HG02884 (cell line): Measurements from ENCODE around the gene ARHGEF17.

Experiments
- ATAC-seq: cut with Tn5 transposase; IDR thresholded peaks from one replicate; pipeline ENCODE4 v1.9.1; 2021; ENCODE audit warnings: mild to moderate bottlenecking, moderate library complexity; ENCODE audit not compliant: unreplicated experiment

ARHGEF17 gene

DNA sequence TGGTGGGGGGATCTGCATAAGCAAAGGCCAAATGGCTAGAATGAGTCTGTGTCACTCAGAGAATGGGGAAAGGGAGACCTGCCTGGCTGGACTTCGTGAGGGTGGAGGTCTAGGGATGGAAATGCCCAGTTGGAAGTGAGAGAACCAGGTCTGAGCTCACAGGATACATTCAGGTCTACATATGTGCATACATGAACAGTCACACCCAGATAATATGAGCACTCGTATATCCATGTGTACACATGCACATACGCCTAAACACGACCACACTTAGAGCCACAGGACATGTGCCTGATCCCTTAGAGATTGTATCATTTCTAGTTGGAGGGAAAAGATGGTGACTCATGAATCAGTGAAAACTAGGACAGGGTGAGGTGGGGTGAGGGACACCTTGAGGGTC, 47.0 kb downstream of the ARHGEF17 start:
- no peak for ATAC-seq

DNA sequence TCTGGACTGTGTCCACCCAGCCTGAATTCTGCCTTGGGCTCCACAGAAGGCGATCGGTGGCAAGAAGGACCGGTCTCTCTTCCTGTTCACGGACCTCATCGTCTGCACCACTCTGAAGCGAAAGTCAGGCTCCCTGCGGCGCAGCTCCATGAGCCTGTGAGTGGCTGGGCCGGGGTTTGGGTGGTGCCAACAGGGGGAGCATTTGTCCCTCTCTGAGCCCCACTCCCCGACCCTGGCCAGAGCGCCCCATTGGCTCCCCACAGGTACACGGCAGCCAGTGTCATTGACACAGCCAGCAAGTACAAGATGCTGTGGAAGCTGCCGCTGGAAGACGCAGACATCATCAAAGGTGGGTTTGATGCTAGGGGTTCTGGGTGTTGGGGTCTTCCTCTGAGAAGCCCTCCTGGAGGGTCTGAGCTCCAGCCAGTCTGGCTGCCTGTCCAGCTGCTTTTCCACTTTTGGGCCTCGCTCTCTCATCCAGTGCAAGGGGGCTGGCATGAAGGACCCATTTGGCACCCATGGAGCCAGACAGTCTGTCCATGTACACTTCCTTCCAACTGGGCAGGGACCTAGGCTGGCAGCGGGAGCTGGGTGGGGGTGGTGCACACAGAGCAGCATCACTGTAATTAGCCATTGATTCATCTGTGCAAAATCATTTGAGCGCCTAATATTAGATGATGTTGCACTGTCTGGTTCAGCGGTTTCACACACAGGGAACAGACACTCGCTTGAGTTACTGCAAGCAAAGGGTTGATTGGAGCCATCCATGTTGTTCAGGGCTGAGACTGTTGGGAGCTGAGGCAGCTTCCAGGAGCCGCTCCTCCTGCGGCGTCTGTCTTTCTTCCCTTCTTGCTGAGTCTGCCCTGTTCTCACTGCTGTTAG, 49.1 kb downstream of the ARHGEF17 start:
- ATAC-seq = no peak

DNA sequence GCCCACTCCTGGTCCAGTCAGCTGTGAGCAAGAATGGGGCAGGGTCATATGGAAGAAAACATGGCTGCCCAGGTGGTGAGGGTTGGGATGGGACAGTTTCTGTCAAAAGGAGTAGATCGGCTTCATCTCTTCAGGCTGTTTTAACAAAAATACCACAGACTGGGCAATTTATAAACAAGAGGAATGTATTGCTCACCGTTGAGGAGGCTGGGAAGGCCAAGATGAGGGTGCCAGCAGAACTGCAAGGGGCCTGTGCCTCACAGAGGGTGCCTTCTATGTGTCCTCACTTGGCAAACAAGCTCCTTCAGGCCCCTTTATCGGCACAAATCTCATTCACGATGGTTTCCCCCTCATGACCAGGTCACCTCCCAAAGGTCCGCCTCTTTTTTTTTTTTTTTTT, 50.0 kb downstream of the ARHGEF17 start:
- no peak for ATAC-seq

DNA sequence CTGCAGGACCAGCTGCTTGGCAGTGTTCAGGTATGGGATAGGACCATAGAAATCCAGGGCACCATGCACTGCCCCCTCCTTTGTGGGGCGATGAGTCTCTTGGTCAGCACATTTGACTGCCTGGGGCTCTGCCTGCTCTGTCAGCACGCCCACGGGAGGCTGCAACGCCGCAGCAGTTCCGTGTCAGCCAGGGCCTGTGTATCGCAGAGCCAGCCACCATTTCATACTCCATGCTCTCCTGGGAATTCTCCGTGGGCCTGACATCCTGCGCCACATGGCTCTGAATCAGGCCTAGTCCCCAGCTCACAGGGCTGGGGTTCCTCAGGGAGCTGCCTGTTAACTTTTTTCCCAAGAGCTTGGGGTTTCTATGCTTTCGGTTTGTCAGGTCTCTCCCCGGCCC, 51.3 kb downstream of the ARHGEF17 start:
- ATAC-seq = no peak

DNA sequence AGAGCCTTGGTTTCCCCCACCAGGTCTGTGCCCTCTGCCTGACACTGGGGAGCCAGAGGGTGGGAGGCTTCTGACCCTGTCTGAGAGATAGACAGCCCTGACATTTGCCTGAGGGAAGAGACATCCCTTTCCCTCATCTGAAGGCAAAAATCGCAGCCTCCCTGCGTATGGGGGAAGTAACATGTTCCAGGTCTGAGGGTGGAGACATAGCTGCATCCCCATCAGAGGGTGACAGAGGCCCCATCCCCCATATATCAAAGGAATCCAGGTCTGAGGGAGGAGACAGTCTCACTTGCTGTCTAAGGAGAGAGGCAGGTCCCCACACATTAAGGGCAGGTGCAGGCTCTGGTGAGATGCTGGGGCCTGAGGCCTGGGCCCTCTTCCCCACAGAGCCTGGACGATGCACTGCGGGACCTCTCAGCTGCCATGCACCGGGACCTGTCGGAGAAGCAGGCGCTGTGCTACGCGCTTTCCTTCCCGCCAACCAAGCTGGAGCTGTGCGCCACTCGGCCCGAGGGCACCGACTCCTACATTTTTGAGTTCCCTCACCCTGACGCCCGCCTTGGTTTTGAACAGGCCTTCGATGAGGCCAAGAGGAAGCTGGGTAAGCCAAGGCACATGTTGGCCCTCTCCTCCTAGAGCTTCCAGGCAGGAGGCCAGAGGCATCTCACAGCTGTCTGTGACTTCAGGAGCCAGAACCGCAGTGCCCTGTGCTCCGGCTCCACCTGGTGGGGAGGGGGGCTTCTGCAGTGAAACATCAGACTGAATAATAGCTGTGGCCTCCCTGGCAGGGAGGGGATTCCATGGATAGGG, 52.1 kb downstream of the ARHGEF17 start:
- no peak for ATAC-seq

DNA sequence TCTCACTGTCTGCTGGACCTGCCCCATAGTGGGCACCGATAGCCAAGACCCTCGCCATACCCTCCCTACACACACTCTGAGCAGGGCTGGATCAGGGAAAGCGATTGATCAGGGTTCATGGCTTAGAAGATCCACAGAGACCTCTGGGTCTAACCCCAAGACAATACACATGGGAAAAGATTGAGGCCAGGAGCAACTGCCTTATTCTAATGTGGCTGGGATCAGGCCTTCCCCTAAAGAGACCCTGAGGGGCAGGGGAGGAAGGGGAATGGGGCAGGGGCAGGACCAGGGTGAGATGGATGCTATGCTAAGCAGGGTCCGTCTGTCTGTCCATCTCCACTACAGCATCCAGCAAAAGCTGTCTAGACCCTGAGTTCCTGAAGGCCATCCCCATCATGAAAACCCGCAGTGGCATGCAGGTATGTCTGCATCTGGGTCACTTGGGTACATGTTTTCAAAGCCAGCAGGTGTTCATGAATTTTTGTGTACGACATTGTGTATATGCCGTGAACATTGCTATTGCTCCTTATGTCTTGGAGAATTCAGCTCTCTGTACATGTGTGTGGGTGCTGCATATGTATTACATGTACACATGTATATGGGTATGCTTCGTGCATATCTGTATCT, 52.8 kb downstream of the ARHGEF17 start:
- ATAC-seq = no peak

DNA sequence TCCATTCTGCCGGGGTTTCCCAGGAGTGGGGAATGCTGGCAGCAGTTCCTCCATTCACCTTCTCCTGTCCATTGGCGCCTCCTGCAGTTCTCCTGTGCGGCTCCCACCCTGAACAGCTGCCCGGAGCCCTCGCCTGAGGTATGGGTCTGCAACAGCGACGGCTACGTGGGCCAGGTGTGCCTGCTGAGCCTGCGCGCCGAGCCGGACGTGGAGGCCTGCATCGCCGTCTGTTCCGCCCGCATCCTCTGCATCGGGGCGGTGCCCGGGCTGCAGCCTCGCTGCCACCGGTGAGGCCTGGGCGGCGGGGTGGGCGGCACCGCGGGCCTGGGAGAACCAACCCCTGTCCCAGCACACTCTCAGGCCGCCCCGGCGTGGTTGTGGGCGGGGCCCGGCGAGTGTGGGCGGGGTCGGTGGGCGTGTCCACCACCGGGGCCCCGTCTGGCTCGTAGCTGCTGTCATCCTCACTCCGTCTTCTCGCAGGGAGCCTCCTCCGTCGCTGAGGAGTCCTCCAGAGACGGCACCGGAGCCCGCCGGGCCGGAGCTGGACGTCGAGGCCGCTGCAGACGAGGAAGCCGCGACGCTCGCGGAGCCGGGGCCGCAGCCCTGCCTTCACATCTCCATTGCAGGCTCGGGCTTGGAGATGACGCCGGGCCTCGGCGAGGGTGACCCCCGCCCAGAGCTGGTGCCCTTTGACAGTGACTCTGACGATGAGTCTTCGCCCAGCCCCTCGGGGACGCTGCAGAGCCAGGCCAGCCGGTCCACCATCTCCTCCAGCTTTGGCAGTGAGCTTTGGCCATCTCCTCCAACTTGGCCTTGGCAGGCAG, 54.1 kb downstream of the ARHGEF17 start:
- ATAC-seq = no peak

DNA sequence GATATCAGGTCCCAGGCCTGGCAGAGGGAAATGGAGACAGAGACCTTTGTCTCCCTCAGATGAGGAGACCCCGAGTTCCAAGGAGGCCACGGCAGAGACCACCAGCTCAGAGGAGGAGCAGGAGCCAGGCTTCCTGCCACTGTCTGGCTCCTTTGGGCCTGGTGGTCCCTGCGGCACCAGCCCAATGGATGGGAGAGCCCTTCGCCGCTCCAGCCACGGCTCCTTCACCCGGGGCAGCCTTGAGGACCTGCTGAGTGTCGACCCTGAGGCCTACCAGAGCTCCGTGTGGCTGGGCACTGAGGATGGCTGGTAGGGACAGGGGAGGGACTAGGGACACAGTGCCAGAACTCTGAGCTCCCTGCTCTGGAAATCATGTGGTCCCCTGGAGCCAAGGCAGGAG, 55.1 kb downstream of the ARHGEF17 start:
- ATAC-seq = no peak

DNA sequence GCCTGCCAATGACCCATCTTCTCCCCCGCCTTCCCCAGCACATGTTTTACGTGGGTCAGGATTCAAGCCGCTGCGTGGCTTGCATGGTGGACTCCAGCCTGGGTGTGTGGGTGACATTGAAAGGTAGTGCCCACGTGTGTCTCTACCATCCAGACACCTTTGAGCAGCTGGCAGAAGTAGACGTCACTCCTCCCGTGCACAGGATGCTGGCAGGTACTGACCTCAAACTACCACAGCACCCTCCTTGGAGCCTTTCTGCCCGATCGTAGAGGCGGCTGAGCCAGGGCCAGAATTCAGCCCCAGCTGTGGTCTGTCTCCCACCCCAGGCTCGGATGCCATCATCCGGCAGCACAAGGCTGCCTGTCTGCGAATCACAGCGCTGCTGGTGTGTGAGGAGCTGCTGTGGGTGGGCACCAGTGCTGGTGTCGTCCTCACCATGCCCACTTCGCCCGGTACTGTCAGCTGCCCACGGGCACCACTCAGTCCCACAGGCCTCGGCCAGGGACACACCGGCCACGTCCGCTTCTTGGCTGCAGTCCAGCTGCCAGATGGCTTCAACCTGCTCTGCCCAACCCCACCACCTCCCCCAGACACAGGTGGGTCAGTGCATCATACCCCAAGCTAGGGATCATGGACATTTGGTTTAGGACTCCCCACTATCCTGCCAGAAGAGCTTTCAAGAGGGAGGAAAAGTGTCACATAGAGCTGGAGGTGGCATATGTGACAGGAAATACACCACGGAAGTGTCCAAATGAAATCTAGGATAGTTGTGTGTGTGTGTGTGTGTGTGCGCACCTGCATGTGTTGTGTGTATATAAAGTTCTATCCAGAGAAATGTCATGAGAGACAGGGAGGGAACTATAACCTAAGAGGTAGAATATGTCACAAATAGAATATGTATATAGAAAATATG, 57.5 kb downstream of the ARHGEF17 start:
- ATAC-seq = no peak

DNA sequence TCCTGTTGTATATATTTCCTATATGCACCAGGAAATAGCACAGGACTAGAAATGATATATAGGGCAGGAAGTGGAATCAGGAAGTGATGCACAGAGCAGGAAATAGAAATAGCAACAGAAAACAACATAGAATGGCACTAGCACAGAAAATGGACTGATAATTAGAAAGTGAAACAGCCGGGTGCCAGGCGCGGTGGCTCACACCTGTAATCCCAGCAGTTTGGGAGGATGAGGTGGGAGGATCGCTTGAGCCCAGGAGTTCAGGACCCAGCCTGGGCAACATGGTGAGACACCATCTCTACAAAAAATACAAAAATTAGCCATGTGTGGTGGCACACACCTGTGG, 58.2 kb downstream of the ARHGEF17 start:
- ATAC-seq = no peak

DNA sequence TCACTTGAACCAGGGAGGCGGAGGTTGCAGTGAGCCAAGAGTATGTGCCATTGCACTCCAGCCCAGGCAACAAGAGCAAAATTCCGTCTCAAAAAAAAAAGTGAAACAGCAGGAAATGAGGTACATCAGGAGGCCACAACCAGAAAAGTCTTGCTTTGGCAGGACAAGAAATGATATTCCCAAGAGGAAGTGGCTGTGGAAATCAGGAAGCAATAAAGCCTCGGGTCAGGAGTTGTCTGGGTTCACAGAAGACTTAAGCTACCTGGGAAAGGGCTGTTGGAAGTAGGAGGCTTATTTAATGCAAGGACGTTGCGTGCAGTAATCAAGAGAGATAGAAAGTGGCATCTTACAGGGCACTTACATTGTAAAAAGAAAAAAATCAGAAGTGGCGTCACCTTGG, 58.9 kb downstream of the ARHGEF17 start:
- ATAC-seq = no peak

DNA sequence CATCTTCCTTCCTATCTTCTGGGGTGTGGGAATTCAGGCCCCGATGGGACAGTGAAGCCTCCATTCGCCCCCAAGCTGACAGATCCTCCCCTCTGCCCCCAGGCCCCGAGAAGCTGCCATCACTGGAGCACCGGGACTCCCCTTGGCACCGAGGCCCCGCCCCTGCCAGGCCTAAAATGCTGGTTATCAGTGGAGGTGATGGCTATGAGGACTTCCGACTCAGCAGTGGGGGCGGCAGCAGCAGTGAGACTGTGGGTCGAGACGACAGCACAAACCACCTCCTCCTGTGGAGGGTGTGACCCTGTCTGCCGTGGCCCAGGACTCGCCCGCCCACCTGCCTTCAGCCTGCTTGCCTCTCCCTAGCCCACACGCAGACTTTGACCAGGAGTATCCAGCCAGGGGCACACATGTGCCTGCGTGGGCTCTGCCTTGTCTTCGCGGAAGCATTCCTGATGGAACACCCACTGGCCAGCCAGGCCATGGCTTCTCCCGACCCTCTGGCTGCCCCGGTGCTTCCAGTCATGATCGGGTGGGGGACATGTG, 59.5 kb downstream of the ARHGEF17 start:
- no peak for ATAC-seq

DNA sequence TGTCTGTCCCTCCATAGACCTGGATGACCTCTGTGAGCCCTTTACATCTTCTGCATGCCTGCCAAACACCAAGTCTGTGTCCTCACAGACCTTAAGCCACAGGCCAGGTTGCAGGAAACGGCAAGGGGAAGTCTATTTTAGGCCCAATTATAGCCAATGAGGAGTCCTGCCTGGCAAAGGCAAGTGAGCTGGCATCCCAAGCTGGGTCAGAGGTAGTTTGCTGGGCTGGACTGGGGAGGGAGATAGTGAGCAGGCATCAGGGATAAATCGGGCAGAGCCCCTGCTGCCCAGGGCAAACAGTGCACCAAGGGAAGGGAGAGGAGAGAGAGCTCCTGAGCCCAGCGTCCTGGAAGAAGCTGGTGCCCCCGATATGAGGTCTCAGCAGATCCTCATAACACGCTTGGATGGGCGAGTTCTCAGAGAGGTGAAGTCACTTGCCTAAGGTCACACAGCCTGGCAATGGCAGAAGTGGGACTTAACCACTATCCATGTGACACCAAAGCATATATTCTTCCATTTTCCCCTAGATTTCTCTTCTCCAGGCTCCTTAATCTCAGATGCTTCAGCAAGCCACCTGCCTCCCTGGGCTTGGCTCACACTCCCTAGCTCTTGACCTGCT, 64.4 kb downstream of the ARHGEF17 start:
- ATAC-seq = no peak

DNA sequence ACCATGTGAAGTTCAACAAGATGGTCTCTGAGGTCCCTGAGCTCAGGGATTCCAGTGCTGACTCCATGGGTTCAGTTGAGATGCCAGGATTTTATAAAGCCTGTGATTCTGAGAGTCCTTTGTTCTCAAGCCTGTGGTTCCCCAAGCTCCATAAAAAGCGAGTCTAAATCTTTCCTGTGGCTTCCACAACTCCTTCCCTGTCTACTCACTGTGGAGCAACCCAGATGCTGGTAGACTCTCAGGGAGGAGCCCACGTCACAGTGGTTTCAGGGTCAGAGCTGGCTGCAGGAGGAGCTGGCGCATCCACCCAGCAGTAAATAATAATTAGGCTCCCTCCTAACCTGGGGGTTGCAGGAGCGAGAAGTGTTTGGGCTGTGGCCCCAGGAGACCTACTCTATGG, 66.1 kb downstream of the ARHGEF17 start:
- no peak for ATAC-seq

DNA sequence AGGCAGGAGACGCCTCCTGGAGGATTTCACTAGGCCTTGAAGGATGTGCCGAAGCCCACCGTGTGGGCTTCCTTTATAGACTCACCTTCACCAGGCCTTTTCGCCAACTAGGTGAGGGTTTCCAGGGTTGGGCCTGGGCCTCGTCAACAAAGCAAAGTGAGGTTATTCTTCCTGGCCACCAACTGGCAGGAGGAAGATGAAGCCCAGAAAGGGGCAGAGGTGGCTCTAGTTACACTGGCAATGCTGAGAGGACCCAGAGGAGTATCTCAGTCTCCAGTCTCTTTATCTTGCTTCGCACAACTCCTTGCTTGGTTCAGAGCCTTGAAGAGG, 67.7 kb downstream of the ARHGEF17 start:
- ATAC-seq = no peak

DNA sequence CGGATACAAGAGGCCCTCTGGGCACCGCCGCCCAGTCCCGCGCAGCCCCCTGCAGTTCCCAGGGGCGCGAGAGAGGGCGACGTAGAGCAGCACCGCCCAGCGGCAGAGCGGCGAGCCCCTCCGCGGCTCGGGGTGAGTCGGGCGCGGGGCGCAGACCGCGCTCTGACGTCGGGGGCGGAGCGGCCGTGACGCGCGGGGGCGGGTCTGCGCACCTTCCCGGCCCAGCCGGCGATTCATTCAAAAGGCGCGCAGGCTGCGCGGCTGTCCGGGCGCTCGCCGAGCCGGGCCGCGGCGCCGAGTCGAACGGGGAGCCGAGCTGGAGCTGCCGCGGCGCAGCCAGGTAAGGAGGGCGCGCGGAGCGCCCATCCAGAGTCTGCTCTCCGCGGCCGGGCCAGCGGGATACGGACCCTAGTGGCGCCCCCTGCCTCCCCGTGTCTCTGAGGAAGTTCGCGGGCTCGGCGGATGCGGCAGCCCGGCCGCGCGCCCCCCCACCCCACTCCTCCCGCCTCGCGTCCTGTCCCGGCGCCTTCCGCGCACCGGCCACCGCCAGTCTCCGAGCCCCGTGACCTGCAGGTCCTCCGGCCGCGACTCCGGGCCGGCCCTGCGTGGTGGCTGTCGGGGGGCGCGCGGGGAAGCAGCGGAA, 68.2 kb downstream of the ARHGEF17 start, which contains the start of gene RELT:
Gene RELT (plus strand): TSS at position 240 of the 643 bp plus-strand sequence. CDS start 12,738 bp downstream, outside the sequence.
- peak; percentile 71 for ATAC-seq

DNA sequence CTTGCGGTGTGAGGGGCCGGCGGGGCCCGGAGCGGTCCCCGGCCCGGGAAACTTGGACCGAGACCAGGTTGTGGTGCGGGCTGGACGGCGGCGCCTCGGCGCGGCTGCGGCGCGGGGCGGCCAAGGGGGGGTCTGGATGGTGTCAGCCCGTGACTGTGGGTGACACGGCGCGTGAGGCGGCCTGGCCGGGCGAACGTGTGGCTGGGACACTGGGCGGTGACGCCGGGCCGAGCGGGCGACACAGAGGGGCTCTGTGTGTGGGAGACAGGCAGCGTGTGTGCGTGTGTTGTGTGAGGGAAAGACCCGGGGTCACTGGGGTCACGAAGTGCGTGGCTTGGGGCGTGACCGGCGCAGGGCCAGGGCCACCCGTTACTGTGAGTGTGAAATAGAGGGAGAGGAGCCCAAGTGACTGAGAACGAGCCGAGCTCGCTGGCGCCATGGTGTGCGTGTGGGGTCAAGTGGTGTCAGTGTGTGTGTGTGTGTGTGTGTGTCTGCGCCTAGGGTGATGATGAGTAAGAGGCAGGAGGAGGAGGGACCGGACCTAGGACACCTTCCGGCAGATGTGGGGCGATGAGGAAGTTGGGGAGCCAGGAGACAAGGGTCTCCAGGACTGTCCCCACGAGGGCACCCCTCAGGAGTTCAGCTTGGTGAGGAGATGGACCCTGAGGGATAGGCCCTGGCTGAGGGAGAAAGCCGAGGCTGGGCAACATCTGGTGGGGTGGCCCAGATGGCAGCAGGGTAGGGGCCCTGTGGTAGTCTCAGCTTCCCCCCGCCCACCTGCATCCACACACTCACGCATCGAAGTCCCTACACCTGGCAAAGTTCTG, 68.9 kb downstream of the ARHGEF17 start:
- ATAC-seq = no peak
